CD4-positive, alpha-beta T cell treated with Interleukin-12 subunit alpha and Interleukin-12 subunit beta, for 1 hour (primary cell): ENCODE results near the gene PPFIBP1.
"Not testable (repeated sequence)": the region's sequence is repeated elsewhere in the genome, so short reads cannot be mapped to it uniquely, and the experiment has no call there.

Experiments used
- DNase-seq: peaks from one replicate; pipeline ENCODE4 v3.0.0-alpha.2; 2020

The PPFIBP1 gene

DNA sequence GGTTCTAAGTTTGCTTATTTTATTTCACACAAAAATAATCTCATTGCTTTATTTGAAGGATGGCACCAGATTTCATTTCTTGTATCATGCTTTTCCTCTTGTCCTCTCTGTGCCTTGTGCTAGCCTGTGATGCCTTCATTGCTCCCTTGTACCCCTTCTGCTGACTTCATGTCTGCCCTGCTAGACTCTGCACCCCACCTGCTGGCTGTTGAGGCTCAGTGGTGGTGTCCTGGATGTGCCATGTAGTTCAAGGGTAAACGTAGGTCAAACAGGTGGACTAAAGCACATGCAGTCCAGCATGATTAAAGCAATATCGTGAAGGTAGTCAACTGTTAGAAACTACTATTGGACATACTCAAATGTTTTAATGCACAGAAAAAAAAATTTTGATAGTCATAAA, 208.3 kb downstream of the PPFIBP1 start:
- peak; percentile 1 for DNase-seq

DNA sequence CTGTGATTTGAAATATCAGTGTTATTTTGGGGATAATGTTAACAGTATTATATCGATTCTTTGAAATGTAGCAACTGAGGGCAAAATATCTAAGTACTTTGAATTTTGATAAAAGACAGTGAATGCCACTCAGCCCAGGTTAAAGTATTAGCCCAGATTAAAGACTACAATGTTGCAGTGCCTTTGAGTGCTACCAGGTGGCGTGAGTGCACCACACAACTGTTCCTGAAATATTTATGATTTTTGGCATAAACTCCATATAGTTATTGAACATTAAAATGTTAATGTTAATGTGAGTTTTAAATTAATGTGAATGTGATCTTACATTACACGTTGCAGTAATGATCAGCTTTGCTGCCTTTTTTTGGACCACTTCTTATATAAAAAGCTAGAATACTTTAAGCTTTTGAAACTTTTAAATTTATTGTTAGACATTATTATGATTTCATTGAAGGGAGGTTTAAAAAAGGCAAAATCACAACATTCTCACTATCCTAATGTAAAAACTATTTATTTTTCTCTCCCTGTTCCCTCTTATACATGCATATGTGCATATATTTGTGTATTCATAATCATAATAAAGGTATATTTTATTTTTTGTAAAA, 209.1 kb downstream of the PPFIBP1 start:
- peak; percentile 47 for DNase-seq

DNA sequence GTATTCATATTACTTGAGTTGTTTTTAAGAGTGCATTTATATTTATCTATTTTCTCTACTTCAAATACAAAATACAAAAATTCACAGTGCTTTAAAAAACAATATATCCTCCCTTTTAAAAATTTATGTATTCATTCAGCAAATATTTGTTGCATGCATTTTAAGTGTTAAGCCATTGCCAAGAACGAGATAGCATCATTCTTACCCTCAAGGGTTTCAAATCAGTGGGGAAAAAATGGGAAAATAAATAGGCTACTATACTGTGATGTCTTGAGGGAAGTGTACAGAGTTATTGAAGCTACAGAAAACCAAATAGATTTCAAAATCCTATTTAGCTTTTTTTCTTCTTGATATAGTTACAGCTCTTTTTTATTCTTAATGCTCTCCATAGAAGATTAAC, 209.8 kb downstream of the PPFIBP1 start:
- no peak for DNase-seq

DNA sequence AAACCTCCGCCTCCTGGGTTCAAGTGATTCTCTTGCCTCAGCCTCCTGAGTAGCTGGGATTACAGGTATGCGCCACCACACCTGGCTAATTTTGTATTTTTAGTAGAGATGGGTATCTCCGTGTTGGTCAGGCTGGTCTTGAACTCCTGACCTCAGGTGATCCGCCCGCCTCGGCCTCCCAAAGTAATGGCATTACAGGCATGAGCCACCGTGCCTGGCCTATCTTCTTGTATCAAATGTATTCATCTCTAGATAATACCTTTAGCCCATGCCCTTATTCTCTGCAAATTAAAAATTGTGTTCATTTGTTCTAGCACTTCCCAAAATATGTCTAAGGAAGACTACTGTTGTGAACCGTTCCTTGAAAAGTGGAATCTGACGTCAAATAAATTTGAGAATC, 210.3 kb downstream of the PPFIBP1 start:
- not testable (repeated sequence) for DNase-seq

DNA sequence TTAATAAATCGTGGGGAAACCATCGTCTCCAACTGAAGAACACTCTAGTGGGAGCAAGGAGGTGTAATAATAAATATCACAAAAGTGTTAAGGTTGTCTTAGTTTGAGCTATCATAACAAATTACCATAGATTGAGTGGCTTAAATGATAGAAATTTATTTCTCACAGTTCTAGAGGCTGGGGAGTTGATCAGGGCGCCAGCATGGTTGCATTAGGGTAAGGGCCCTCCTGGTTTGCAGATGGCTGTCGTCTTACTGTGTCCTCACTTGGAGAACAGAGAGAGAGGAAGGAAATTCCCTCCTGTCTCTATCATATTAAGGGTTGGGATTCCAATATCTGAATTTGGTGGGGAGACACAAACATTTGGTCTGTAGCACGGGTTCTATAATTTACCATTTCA, 219.6 kb downstream of the PPFIBP1 start:
- DNase-seq: no peak
